GM23248 (cell line): ENCODE data around the gene HOXC11. TPM values are rescaled to one million over a fixed set of nuclear protein-coding genes. Genes with fewer than 3 reads are reported as not detected.

ENCODE experiments used
- DNase-seq: peaks from one replicate; pipeline ENCODE4 v3.0.0-alpha.2; 2015
- H2AFZ ChIP-seq: fragments of 200-600 bp; sonication (generic); 2 replicates; pipeline ENCODE4 v1.6.1; 2016; ENCODE audit warnings: antibody characterized with exemption
- H3F3A ChIP-seq: fragments of 200-600 bp; sonication (generic); 2 replicates; pipeline ENCODE4 v1.6.1; 2016; ENCODE audit warnings: mild to moderate bottlenecking, antibody characterized with exemption, mixed run types; ENCODE audit not compliant: insufficient read depth
- H3K27ac ChIP-seq: fragments of 200-600 bp; sonication (generic); 2 replicates; pipeline ENCODE4 v1.5.1; 2016; ENCODE audit warnings: mild to moderate bottlenecking
- H3K27me3 ChIP-seq: fragments of 200-600 bp; sonication (generic); replicated peaks from 2 replicates; pipeline ENCODE4 v1.6.1; 2016; ENCODE audit warnings: mild to moderate bottlenecking; ENCODE audit not compliant: insufficient read depth
- H3K36me3 ChIP-seq: fragments of 200-600 bp; sonication (generic); 2 replicates; pipeline ENCODE4 v1.6.1; 2016; ENCODE audit warnings: low read depth, mild to moderate bottlenecking
- H3K4me1 ChIP-seq: fragments of 200-600 bp; sonication (generic); 2 replicates; pipeline ENCODE4 v1.6.1; 2016; ENCODE audit warnings: mild to moderate bottlenecking; ENCODE audit not compliant: insufficient read depth
- H3K4me2 ChIP-seq: fragments of 200-600 bp; sonication (generic); one replicate; pipeline ENCODE4 v1.6.1; 2016; ENCODE audit warnings: mild to moderate bottlenecking; ENCODE audit not compliant: unreplicated experiment
- H3K4me3 ChIP-seq: fragments of 200-600 bp; sonication (generic); 2 replicates; pipeline ENCODE4 v1.5.1; 2016; ENCODE audit warnings: mild to moderate bottlenecking
- H3K79me2 ChIP-seq: fragments of 200-600 bp; sonication (generic); 2 replicates; pipeline ENCODE4 v1.6.1; 2016; ENCODE audit warnings: mild to moderate bottlenecking; ENCODE audit not compliant: insufficient read depth
- H3K9ac ChIP-seq: fragments of 200-600 bp; sonication (generic); 2 replicates; pipeline ENCODE4 v1.6.1; 2016; ENCODE audit warnings: mild to moderate bottlenecking
- H3K9me2 ChIP-seq: fragments of 200-600 bp; sonication (generic); 2 replicates; pipeline ENCODE4 v1.6.1; 2016; ENCODE audit warnings: mixed run types, mild to moderate bottlenecking, moderate library complexity; ENCODE audit not compliant: insufficient read depth
- H3K9me3 ChIP-seq: fragments of 200-600 bp; sonication (generic); one replicate; pipeline ENCODE4 v1.6.1; 2017; ENCODE audit warnings: low read depth
- H4K20me1 ChIP-seq: fragments of 200-600 bp; sonication (generic); 2 replicates; pipeline ENCODE4 v1.6.0; 2016; ENCODE audit not compliant: insufficient read depth
- EZH2 ChIP-seq: fragments of 200-600 bp; sonication (generic); IDR thresholded peaks from 2 replicates; pipeline ENCODE4 v1.6.1; 2018; ENCODE audit warnings: antibody characterized with exemption, mild to moderate bottlenecking; ENCODE audit not compliant: insufficient read depth, poor library complexity, severe bottlenecking
- EZH2phosphoT487 ChIP-seq: fragments of 200-600 bp; sonication (generic); IDR thresholded peaks from 2 replicates; pipeline ENCODE4 v1.6.1; 2018; ENCODE audit warnings: antibody characterized with exemption, moderate library complexity, mild to moderate bottlenecking, low read depth; ENCODE audit not compliant: insufficient read depth
- WGBS, 2 experiments: methylation state at CpG; one replicate each; pipeline ENCODE4 v1.1.6; 2015 to 2017; ENCODE audit warnings: low lambda C conversion rate in 2 of 2, low coverage in 1 of 2; ENCODE audit errors: missing lambda C conversion rate in 2 of 2; 5-methylcytosine and 5-hydroxymethylcytosine counted together
- in situ Hi-C: fragments of 300-500 bp; cut with MboI; formaldehyde crosslinking; loops from 2 replicates; pipeline ENCODE4 v1.15.0; 2020
- polyA plus RNA-seq: library from polyadenylated mRNA; unstranded; fragments of >200 nt; fragmentation: Nextera tagmentation; extraction: Ambion mirVana; gene quantifications from 2 replicates; pipeline ENCODE4 v1.2.1, GENCODE V29; 2016
- total RNA-seq: library from RNA; depleted of rRNA; stranded (reverse); fragments of >200 nt; shearing (Covaris generic); gene quantifications from 2 replicates; pipeline ENCODE4 v1.2.3, GENCODE V29; 2014

The HOXC11 gene
- total and polyA plus RNA-seq, 2 experiments from 2014 or later = not detected

DNA sequence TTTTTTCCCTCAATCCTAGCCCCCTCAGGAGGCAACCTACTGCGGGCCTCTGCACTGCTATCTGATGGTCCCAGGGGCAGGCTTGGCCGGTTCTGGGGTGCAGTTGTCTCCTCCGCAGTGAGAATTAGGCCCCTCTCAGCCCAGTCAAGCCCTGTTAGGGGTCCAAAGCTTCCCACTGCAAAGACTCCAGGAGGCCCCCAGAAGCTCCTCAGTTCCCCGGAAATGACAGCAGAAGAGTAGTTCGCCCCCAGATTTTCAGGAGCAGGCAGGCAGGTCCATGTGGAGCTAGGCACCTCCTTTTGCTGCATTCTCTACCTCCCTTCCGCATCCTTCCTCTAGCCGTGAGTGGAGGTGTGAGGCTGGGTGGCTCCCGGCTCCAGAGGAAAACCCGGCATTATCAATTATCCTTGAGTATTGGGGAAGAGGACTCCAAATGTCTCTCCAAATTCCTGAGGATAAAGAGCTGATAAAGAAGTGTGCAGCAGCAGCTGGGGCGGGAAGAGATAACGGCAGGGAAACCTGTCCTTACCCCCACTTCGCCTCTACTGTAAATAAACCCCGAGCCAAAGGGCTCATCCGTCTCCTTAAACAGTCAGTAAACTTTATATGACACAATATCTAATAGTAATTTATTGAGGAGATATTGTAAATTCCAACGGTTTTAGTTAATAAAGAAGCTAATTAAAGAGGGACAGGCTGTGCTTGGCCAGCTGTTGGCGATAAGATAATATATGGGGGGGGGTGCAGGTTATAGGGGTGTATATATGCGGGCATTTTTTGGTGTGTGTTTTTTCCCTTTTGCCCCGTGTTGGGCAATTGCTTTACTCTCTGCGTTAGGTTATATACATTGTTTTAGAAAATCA is 18.9 kb upstream of the HOXC11 start:
- no peaks in the 10 kb centered on the region for H3K4me1 ChIP-seq
- no peaks in the 10 kb centered on the region for H4K20me1 ChIP-seq
- H3K4me3 ChIP-seq = no peak overlapping the region
- H3K9me2 ChIP-seq = no peaks in the 10 kb centered on the region
- no peaks in the 10 kb centered on the region for H3K9me3 ChIP-seq
- no peaks in the 10 kb centered on the region for H3F3A ChIP-seq
- H3K36me3 ChIP-seq = no peaks in the 10 kb centered on the region
- H2AFZ ChIP-seq = no peak overlapping the region
- H3K4me2 ChIP-seq = no peak overlapping the region
- H3K9ac ChIP-seq = no peak overlapping the region
- 9% methylated on average over 19 of the region's 19 CpGs for WGBS, 2 experiments
- DNase-seq = no peak
- no peaks in the 10 kb centered on the region for H3K79me2 ChIP-seq
- in situ Hi-C loops = no loop called here
- no peak overlapping the region for H3K27ac ChIP-seq
- no peak; the same call in 1 of the 2 replicates for TF ChIP-seq EZH2phosphoT487
- TF ChIP-seq EZH2 = peak; percentile 82
- peaks cover 100% of the 10 kb centered on the region for H3K27me3 ChIP-seq

DNA sequence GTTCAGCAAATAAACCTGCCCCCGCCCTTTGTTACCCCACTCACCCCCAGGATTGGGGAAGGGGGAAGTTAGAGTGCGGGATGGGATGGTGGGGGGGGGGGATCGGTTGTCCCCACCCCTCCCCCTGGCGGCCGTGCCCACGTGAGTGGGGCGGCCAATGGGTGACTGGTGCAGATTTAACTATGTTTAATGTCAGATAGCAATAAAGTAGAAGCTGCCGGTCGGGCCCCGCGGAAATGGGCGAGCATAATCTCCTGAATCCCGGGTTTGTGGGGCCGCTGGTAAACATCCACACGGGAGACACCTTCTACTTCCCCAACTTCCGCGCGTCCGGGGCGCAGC is 18.3 kb upstream of the HOXC11 start, which contains the start of gene HOXC12:
Gene HOXC12 (plus strand): TSS at position 210 of the 342 bp plus-strand sequence. CDS start 27 bp downstream, at position 237.
- Histone ChIP-seq H2AFZ (no peak within 1 kb of the TSS), H3K27me3 (peaks cover 100% of the 10 kb centered on the region), H3K79me2 (no peaks in the 10 kb centered on the region), H3K9ac (no peak within 1 kb of the TSS), H3K9me2 (no peaks in the 10 kb centered on the region), H3K27ac (no peak within 1 kb of the TSS), H3K4me3 (no peak within 1 kb of the TSS), H3F3A (no peaks in the 10 kb centered on the region), H3K9me3 (no peaks in the 10 kb centered on the region), H3K36me3 (no peaks in the 10 kb centered on the region), H3K4me2 (no peak within 1 kb of the TSS), H4K20me1 (no peaks in the 10 kb centered on the region), H3K4me1 (no peaks in the 10 kb centered on the region)
- in situ Hi-C loops = no loop called here
- 18 to 25% methylated on average over 12 to 20 of the region's 20 CpGs for WGBS, 2 experiments
- DNase-seq = no peak
- peak; percentile 65 for TF ChIP-seq EZH2
- TF ChIP-seq EZH2phosphoT487 = 0 out of 2 replicates have a peak, but pooled peaks have one; percentile 80

DNA sequence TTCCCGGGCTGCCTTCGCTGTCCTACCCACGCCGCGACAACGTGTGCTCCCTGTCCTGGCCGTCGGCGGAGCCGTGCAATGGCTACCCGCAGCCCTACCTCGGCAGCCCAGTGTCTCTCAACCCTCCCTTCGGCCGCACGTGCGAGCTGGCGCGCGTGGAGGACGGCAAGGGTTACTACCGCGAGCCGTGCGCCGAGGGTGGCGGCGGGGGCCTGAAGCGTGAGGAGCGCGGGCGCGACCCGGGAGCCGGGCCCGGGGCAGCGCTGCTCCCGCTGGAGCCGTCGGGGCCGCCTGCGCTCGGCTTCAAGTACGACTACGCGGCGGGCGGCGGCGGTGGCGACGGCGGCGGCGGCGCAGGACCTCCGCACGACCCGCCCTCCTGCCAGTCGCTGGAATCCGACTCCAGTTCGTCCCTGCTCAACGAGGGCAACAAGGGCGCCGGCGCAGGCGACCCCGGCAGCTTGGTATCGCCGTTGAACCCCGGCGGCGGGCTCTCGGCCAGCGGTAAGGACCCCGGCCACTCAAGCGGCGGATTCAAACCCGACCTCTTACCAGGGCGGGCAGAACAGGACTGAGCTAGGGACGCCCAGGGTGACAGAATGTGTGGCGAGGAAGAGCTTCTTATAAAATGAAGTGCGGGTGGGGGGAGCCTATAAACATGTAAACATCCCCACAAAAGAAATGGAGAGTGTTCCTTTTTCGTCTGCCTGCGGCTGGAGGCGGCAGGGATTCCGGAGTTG is 17.7 kb upstream of the HOXC11 start:
- DNase-seq = no peak
- Histone ChIP-seq H3K4me1 (no peaks in the 10 kb centered on the region), H3K4me2 (no peak overlapping the region), H2AFZ (no peak overlapping the region), H3K79me2 (no peaks in the 10 kb centered on the region), H4K20me1 (no peaks in the 10 kb centered on the region), H3K9me2 (no peaks in the 10 kb centered on the region), H3K9me3 (no peaks in the 10 kb centered on the region), H3K27ac (no peak overlapping the region), H3K4me3 (no peak overlapping the region), H3K36me3 (no peaks in the 10 kb centered on the region), H3F3A (no peaks in the 10 kb centered on the region), H3K9ac (no peak overlapping the region), H3K27me3 (peaks cover 100% of the 10 kb centered on the region)
- in situ Hi-C loops = no loop called here
- WGBS, 2 experiments = 9 to 11% methylated on average over 63 to 77 of the region's 86 CpGs
- TF ChIP-seq EZH2phosphoT487 (no peak), EZH2 (no peak)

DNA sequence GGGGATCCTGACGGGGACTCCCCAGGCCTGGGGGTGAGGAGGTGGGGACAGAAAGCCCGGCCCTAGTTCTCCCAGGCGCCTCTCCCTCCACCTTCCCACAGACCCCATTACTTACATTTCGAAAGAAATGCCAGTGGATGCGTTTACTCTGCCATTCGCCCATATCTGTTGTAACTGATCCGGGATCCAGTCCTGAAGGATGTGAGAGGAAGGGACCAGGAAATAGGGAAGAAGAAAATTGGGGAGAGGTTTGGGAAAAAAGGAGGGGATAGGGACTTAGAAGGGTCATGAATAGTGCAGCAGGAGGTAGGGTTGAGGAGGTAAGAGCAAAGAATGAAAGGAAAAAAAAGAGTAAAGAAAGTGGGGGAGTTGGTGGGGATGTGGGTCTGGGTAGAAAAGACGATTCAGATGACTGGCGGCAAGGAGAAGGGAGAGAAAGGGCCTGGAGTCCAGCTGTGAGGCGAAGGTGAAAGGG is 17.1 kb upstream of the HOXC11 start:
- TF ChIP-seq EZH2phosphoT487 = peak; percentile 74; the same call in 1 of the 2 replicates
- TF ChIP-seq EZH2 = peak; percentile 100
- H3K4me2 ChIP-seq = no peak overlapping the region
- H3K4me3 ChIP-seq = no peak overlapping the region
- H3K9me3 ChIP-seq = no peaks in the 10 kb centered on the region
- H3K27ac ChIP-seq = no peak overlapping the region
- in situ Hi-C loops = no loop called here
- whole genome bisulfite sequencing, 2 experiments = 7 to 8% methylated on average over 10 of the region's 10 CpGs
- peaks cover 100% of the 10 kb centered on the region for H3K27me3 ChIP-seq
- no peaks in the 10 kb centered on the region for H3K4me1 ChIP-seq
- H3K9ac ChIP-seq = no peak overlapping the region
- no peaks in the 10 kb centered on the region for H3K36me3 ChIP-seq
- H2AFZ ChIP-seq = no peak overlapping the region
- no peaks in the 10 kb centered on the region for H4K20me1 ChIP-seq
- no peaks in the 10 kb centered on the region for H3K9me2 ChIP-seq
- H3K79me2 ChIP-seq = no peaks in the 10 kb centered on the region
- no peaks in the 10 kb centered on the region for H3F3A ChIP-seq
- no peak for DNase-seq
